HG03520 (cell line): Measurements from ENCODE around the gene KHDC1L.
"Not testable (repeated sequence)": the region's sequence is repeated elsewhere in the genome, so short reads cannot be mapped to it uniquely, and the experiment has no call there.

ENCODE experiments used
- ATAC-seq: cut with Tn5 transposase; IDR thresholded peaks from one replicate; pipeline ENCODE4 v1.9.1; 2021; ENCODE audit warnings: mild to moderate bottlenecking, moderate library complexity; ENCODE audit not compliant: unreplicated experiment

The KHDC1L gene

GRCh38 chr6:73207221-73207837 is 18.0 kb downstream of the KHDC1L start:
- no peak for ATAC-seq

- no peak for ATAC-seq
Observed at GRCh38 chr6:73204252-73204651, 21.0 kb downstream of the KHDC1L start.

GRCh38 chr6:73203098-73203497 is 22.2 kb downstream of the KHDC1L start:
- ATAC-seq = no peak

- ATAC-seq = no peak
Observed at GRCh38 chr6:73200735-73201134, 24.6 kb downstream of the KHDC1L start.

GRCh38 chr6:73200247-73200646 is 25.0 kb downstream of the KHDC1L start:
- ATAC-seq = no peak

GRCh38 chr6:73194744-73195143 is 30.6 kb downstream of the KHDC1L start:
- ATAC-seq = no peak

GRCh38 chr6:73193302-73193701 is 32.0 kb downstream of the KHDC1L start:
- not testable (repeated sequence) for ATAC-seq

GRCh38 chr6:73182021-73182607 is 43.2 kb downstream of the KHDC1L start:
- peak; percentile 59 for ATAC-seq

- peak; percentile 83 for ATAC-seq
Observed at GRCh38 chr6:73180763-73181619, 44.3 kb downstream of the KHDC1L start.

GRCh38 chr6:73180076-73180738 is 45.1 kb downstream of the KHDC1L start:
- ATAC-seq = no peak

- ATAC-seq = peak; percentile 43
Observed at GRCh38 chr6:73177221-73177944, 47.9 kb downstream of the KHDC1L start.

- ATAC-seq = no peak
Observed at GRCh38 chr6:73176057-73176456, 49.2 kb downstream of the KHDC1L start.

- no peak for ATAC-seq
Observed at GRCh38 chr6:73174646-73175045, 50.6 kb downstream of the KHDC1L start.
